Thyroid gland (tissue), 4 donors: ENCODE measurements around the gene RTKN. TPM values are rescaled to one million over a fixed set of nuclear protein-coding genes. Genes with fewer than 3 reads are reported as not detected.

ENCODE experiments used
- DNase-seq, 2 donors: peaks; one replicate each; pipeline ENCODE4 v3.0.0-alpha.2; 2019
- H3K27ac ChIP-seq, 3 donors: fragments of 200-600 bp; sonication (generic); 1 replicate in 2 of 3; 2 replicates in 1 of 3; pipeline ENCODE4 v1.5.1; 2016 to 2019; ENCODE audit warnings: mild to moderate bottlenecking in 1 of 3, moderate library complexity in 1 of 3
- H3K27me3 ChIP-seq: fragments of 200-600 bp; sonication (generic); one replicate; pipeline ENCODE4 v1.5.1; 2019
- H3K36me3 ChIP-seq, 2 donors: fragments of 200-600 bp; sonication (generic); one replicate each; pipeline ENCODE4 v1.5.1; 2016 to 2019
- H3K4me1 ChIP-seq, 2 donors: fragments of 200-600 bp; sonication (generic); one replicate each; pipeline ENCODE4 v1.5.1; 2017 to 2019
- H3K4me3 ChIP-seq, 3 donors: fragments of 200-600 bp; sonication (generic); replicated peaks in 1 of 3; 1 replicate in 2 of 3; 2 replicates in 1 of 3; pipeline ENCODE4 v1.5.1; 2016; ENCODE audit warnings: mild to moderate bottlenecking in 1 of 3
- H3K9me3 ChIP-seq: fragments of 200-600 bp; sonication (generic); one replicate; pipeline ENCODE4 v1.5.1; 2017
- POLR2A ChIP-seq, 2 donors: fragments of 450-650 bp; IDR thresholded peaks; one replicate each; pipeline ENCODE4 v1.6.1; 2017; ENCODE audit warnings: antibody characterized with exemption in 2 of 2, mild to moderate bottlenecking in 2 of 2, moderate library complexity in 1 of 2
- WGBS, 2 donors: methylation state at CpG; one replicate each; pipeline ENCODE4 v1.1.5; 2017; 5-methylcytosine and 5-hydroxymethylcytosine counted together
- intact Hi-C: fragments of 100-400 bp; cut with DNase I; formaldehyde crosslinking; loops from one replicate; pipeline ENCODE4 v1.15.1; 2023
- total RNA-seq, 4 donors: library from RNA; depleted of rRNA; stranded (reverse); fragments of >200 nt; gene quantifications; one replicate each; pipeline ENCODE4 v1.2.3, GENCODE V29; 2016
- TF ChIP-seq, protein P1 (sequence below), 6 experiments: fragments of 200-600 bp in 3 of 6; fragments of 450-650 bp in 3 of 6; sonication (generic) in 3 of 6; IDR thresholded peaks; one replicate each; pipeline ENCODE4 v1.5.1; 2016 to 2019; ENCODE audit warnings: antibody characterized with exemption in 6 of 6, mild to moderate bottlenecking in 2 of 6, inconsistent platforms in 1 of 6, moderate library complexity in 1 of 6

RTKN gene
- total RNA-seq, 4 donors from 2014 or later = 24.5 to 41.9 (median 35.6) TPM

DNA sequence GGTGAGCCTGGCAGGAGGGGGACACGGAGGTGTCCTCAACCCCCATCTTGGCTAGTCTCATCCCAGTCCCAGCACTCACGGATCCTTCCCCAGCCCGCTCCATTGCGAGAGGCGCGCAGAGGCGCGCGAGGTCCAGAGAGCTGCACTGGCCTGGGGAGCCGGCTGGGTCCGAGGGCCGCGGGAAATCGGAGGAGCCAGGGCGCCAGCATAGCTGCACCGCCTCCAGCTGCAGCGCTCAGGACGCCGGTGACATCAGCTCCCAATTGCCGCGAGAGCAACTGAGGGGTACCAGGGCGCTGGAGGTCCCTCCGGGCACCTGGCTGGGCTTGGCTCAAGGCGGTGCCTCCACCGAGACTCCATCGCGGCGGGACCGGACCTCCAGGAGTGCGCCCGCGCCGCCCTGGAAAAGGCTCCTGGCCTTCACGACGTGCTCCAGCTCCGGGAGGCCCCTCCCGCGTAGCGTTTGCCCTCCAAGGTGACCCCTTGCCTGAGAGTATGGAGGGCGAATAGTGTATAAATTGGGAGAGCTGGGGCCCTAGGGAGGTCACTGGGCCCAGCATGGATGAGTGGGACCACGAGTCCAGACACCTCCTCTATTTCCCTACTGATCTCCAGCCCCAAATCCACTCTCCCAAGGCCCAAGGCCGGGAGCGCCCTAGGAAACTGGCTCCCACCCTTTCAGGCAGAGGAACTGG lies 5.5 kb downstream of the RTKN start:
- intact Hi-C loops = no loop called here
- no peak for DNase-seq
- peaks cover 0 to 4% of the 10 kb centered on the region in 2 donors for H3K36me3 ChIP-seq
- WGBS, 2 donors = 79 to 81% methylated on average over 16 to 30 of the region's 43 CpGs
- H3K27ac ChIP-seq = no peak overlapping the region
- peaks cover 10 to 14% of the 10 kb centered on the region in 2 donors for H3K4me1 ChIP-seq
- no peaks in the 10 kb centered on the region for H3K9me3 ChIP-seq
- H3K4me3 ChIP-seq = no peak overlapping the region
- no peaks in the 10 kb centered on the region for H3K27me3 ChIP-seq
- TF ChIP-seq, protein P1, sequence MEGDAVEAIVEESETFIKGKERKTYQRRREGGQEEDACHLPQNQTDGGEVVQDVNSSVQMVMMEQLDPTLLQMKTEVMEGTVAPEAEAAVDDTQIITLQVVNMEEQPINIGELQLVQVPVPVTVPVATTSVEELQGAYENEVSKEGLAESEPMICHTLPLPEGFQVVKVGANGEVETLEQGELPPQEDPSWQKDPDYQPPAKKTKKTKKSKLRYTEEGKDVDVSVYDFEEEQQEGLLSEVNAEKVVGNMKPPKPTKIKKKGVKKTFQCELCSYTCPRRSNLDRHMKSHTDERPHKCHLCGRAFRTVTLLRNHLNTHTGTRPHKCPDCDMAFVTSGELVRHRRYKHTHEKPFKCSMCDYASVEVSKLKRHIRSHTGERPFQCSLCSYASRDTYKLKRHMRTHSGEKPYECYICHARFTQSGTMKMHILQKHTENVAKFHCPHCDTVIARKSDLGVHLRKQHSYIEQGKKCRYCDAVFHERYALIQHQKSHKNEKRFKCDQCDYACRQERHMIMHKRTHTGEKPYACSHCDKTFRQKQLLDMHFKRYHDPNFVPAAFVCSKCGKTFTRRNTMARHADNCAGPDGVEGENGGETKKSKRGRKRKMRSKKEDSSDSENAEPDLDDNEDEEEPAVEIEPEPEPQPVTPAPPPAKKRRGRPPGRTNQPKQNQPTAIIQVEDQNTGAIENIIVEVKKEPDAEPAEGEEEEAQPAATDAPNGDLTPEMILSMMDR (IDR thresholded peaks at IDR 0.05) = no peak
- no peak for TF ChIP-seq POLR2A (IDR thresholded peaks at IDR 0.05)

DNA sequence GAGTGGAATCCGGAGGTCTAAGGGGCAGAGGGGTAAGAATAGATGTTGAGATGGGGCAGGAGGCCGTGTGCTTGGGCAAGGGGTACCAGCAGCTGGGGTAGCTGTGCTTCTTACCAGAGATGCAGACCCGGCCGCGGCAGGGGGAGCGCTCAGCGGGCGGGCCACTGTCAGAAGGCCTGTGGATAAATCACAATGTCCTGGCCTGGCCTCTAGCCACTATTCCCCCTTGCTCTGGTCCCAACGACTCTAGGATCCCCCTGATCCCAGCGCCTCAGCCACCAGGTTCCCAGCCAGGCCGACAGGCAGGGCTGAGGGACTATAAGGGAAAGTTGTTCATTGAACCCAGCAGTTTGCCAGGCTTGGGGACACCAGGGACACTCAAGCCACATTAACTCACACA lies 11.2 kb downstream of the RTKN start:
- no peaks in the 10 kb centered on the region for H3K27me3 ChIP-seq
- H3K4me1 ChIP-seq = no peaks in the 10 kb centered on the region
- intact Hi-C loops = no loop called here
- peaks cover 29 to 32% of the 10 kb centered on the region in 2 donors for H3K36me3 ChIP-seq
- no peaks in the 10 kb centered on the region for H3K9me3 ChIP-seq
- no peak overlapping the region for H3K4me3 ChIP-seq
- TF ChIP-seq, protein P1 (IDR thresholded peaks at IDR 0.05) = no peak
- TF ChIP-seq POLR2A (IDR thresholded peaks at IDR 0.05) = no peak
- WGBS, 2 donors = 85 to 94% methylated on average over 10 to 11 of the region's 11 CpGs
- no peak for DNase-seq
- no peak overlapping the region for H3K27ac ChIP-seq

DNA sequence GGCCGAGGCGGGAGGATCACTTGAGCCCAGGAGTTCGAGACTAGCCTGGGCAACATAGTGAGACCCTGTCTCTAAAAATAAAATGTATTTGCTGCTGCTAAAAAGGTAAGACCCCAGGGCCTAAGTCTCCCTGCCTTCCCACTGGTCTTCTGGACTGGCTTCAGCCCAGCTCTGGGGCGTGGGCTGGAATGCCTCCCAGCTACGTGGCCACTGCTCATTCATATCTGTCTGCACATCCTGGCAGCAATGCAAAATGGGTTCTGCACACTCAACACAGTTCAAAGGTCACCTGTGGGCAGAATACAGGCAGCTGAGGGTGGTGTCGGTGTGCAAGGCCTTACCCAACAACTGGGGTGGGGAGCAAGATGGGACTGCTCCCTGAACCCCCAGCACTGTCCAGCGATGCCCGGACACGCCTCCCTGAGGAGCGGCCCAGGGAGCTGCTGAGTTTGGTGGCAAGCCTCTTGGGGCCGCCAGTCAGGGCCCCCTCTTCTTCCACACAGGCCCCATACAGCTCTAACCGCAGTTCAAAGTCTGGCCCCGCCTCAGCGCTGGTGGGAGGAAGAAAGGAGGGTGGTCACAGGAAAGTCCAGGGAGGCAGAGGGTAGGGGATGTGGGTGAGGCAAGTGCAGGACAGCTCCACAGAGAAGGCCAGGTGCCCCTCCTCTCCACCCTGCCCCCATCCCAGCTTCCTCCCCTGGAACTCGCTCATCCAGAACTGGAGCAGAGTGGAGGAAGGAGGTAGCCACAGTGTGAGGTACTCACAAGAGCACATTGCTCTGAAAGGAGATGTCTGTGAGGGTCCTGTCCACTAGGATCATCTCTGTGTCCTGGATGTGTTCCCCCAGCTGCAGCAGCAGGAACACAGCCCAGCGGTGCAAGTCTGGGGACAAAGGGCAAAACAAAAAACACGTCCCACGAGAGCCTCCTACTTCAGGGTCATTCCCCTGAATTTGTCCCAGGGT lies 12.0 kb downstream of the RTKN start:
- no peaks in the 10 kb centered on the region for H3K4me1 ChIP-seq
- intact Hi-C loops = no loop called here
- H3K27ac ChIP-seq = no peak overlapping the region
- H3K27me3 ChIP-seq = no peaks in the 10 kb centered on the region
- 85 to 88% methylated on average over 14 to 18 of the region's 18 CpGs for WGBS, 2 donors
- no peaks in the 10 kb centered on the region for H3K9me3 ChIP-seq
- DNase-seq = no peak
- no peak overlapping the region for H3K4me3 ChIP-seq
- no peak for TF ChIP-seq POLR2A (IDR thresholded peaks at IDR 0.05)
- TF ChIP-seq, protein P1 (IDR thresholded peaks at IDR 0.05) = no peak
- peaks cover 32 to 33% of the 10 kb centered on the region in 2 donors for H3K36me3 ChIP-seq

DNA sequence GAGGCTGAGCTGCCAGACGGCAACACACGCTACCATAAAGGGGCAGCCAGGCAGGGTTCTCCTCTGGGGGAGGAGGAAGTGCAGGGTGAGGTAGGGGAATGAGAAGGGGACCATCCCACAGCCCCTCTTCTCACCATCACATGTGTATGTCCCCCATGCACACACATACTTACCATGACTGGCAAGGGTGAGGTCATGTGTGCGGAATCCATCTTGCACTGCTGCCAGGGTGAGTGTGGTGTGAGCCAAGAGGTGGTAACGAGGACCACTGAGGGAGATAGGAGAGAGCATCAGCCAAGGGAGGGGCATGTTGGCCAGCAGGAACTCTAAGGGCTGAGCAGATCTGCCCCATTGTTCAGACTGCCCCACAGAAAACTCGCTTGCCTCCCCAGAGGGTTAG lies 13.1 kb downstream of the RTKN start:
- no peak overlapping the region for H3K27ac ChIP-seq
- TF ChIP-seq, protein P1 (IDR thresholded peaks at IDR 0.05) = no peak
- TF ChIP-seq POLR2A (IDR thresholded peaks at IDR 0.05) = no peak
- no peak for DNase-seq

More for the DNA sequence above, 13.1 kb downstream of the RTKN start:
- no peaks in the 10 kb centered on the region for H3K9me3 ChIP-seq
- no peaks in the 10 kb centered on the region for H3K4me1 ChIP-seq
- H3K4me3 ChIP-seq = no peak overlapping the region
- no peaks in the 10 kb centered on the region for H3K27me3 ChIP-seq
- 90 to 92% methylated on average over 5 of the region's 5 CpGs for WGBS, 2 donors
- peaks cover 32 to 33% of the 10 kb centered on the region in 2 donors for H3K36me3 ChIP-seq
- intact Hi-C loops = no loop called here
